Upper lobe of right lung (tissue), 1 donor: ENCODE data around the gene LRRC7. TPM values are rescaled to one million over a fixed set of nuclear protein-coding genes. Genes with fewer than 3 reads are reported as not detected.
"Not testable (repeated sequence)": the region's sequence is repeated elsewhere in the genome, so short reads cannot be mapped to it uniquely, and the experiment has no call there.

Experiments used
- ATAC-seq: fragments of 200-7000 bp; cut with Tn5 transposase; one replicate; pipeline ENCODE4 v1.9.1; 2020; ENCODE audit warnings: mild to moderate bottlenecking, moderate library complexity
- DNase-seq: peaks from one replicate; pipeline ENCODE4 v3.0.0-alpha.2; 2020
- H3K27ac ChIP-seq: fragments of 200-600 bp; one replicate; pipeline ENCODE4 v1.8.0; 2022
- H3K27me3 ChIP-seq: fragments of 200-600 bp; one replicate; pipeline ENCODE4 v1.8.0; 2022; ENCODE audit warnings: mild to moderate bottlenecking
- H3K36me3 ChIP-seq: fragments of 200-600 bp; one replicate; pipeline ENCODE4 v1.8.0; 2022
- H3K4me1 ChIP-seq: fragments of 200-600 bp; one replicate; pipeline ENCODE4 v1.8.0; 2022
- H3K4me3 ChIP-seq: fragments of 200-600 bp; one replicate; pipeline ENCODE4 v1.8.0; 2022; ENCODE audit warnings: mild to moderate bottlenecking
- H3K9me3 ChIP-seq: fragments of 200-600 bp; one replicate; pipeline ENCODE4 v1.8.0; 2022
- intact Hi-C: fragments of 100-400 bp; cut with DNase I; formaldehyde crosslinking; loops from one replicate; pipeline ENCODE4 v1.11.0; 2022
- total RNA-seq: library from RNA; stranded (reverse); fragmentation: NEBNext Ultra II Directional; extraction: Animal tissue kit (Norgen Biotek cat#: 25700); gene quantifications from one replicate; pipeline ENCODE4 v1.2.1, GENCODE V29; 2021
- TF ChIP-seq, protein P1 (sequence below): fragments of 200-600 bp; IDR thresholded peaks from one replicate; pipeline ENCODE4 v1.8.0; 2022; ENCODE audit warnings: antibody characterized with exemption
- donor health status: DM: no; HTN: yes; CAD: no; lungs with severe emphysema.

The LRRC7 gene
- total RNA-seq, 1 donor from 2014 or later = not detected

DNA sequence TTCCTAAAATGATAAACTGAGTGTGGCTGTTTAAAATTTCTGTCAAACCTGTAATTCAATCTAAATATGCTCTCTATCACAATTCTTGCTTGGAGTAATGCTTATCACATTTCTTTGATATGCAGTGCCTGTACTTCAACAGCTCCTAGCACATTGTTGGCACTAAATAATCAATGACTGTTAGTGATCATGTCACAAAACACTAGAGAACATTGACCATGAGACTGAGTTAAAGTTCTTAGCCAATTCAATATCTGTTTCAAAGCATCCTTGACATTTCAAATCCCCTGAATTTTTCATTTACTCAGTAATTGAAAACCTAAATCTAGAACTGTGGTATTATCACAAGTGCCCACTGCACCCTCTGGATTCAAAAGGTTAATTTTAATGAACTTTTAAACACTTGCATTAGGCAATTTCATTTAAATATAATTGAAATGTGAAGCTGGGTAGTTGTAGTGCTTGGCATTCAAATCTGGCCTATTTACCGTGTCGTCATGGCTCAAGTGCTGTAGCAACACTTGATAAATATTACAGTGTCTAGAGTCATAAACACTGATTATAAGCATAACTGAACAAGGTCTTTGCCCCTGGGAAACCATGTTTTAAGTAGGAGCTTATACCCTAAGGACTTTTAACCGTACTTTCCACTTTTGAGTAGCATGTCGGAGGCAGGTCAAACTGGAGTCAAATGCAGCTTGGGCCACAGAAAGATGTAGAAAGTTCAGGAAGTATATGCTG is 143.6 kb downstream of the LRRC7 start:
- intact Hi-C loops = no loop called here
- no peaks in the 10 kb centered on the region for H3K36me3 ChIP-seq
- DNase-seq (no peak), ATAC-seq (no peak)
- H3K9me3 ChIP-seq = no peaks in the 10 kb centered on the region
- TF ChIP-seq, protein P1, sequence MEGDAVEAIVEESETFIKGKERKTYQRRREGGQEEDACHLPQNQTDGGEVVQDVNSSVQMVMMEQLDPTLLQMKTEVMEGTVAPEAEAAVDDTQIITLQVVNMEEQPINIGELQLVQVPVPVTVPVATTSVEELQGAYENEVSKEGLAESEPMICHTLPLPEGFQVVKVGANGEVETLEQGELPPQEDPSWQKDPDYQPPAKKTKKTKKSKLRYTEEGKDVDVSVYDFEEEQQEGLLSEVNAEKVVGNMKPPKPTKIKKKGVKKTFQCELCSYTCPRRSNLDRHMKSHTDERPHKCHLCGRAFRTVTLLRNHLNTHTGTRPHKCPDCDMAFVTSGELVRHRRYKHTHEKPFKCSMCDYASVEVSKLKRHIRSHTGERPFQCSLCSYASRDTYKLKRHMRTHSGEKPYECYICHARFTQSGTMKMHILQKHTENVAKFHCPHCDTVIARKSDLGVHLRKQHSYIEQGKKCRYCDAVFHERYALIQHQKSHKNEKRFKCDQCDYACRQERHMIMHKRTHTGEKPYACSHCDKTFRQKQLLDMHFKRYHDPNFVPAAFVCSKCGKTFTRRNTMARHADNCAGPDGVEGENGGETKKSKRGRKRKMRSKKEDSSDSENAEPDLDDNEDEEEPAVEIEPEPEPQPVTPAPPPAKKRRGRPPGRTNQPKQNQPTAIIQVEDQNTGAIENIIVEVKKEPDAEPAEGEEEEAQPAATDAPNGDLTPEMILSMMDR = no peak
- no peaks in the 10 kb centered on the region for H3K4me1 ChIP-seq
- no peaks in the 10 kb centered on the region for H3K27me3 ChIP-seq
- H3K27ac ChIP-seq = no peak overlapping the region
- H3K4me3 ChIP-seq = no peak overlapping the region

DNA sequence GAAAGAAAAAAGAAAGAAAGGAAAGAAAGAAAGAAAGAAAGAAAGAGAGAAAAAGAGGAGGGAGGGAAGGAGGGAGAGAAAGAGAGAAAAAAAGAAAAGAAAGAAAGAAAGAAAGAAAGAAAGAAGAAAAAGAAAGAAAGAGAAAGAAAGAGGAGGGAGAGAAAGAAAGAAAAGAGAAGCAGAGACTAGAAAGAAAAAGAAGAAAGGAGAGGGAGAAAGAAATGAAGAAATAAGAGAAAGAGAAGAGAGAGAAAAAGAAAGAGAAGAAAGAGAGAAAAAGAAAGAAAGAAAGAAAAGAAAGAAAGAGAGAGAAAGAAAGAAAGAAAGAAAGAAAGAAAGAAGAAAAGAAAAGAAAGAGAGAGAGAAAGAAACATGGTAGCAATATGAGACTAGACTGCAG is 150.1 kb downstream of the LRRC7 start:
- ATAC-seq, H3K27ac ChIP-seq: not testable (repeated sequence)

DNA sequence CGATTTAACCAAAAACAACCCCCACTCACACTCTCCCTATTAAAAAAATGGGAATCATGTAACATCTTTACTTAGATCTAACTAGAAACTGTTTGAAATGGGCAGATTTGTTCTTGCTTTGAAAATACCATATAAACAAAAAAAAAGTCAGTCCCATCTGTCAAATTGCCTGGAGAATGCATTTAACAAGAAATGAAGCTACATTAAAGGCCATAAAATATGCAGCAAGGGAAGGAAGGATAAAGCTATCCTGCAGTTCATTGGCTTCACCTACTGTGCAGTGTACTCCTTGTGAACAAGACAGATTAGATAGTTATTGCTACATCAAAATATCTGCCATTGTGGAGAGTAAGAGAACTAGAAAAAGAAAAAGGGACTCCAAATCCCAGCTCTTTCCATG is 160.5 kb downstream of the LRRC7 start:
- no peaks in the 10 kb centered on the region for H3K9me3 ChIP-seq
- no peak for ATAC-seq
- no peaks in the 10 kb centered on the region for H3K4me1 ChIP-seq
- TF ChIP-seq, protein P1 = no peak
- no peak overlapping the region for H3K27ac ChIP-seq
- H3K4me3 ChIP-seq = no peak overlapping the region
- no peak for DNase-seq
- H3K27me3 ChIP-seq = no peaks in the 10 kb centered on the region
- no peaks in the 10 kb centered on the region for H3K36me3 ChIP-seq
- intact Hi-C loops = no loop called here

More for the DNA sequence above, 150.1 kb downstream of the LRRC7 start:
- DNase-seq, intact Hi-C loops, H3K9me3 ChIP-seq, H3K4me1 ChIP-seq, H3K36me3 ChIP-seq, H3K4me3 ChIP-seq, H3K27me3 ChIP-seq: not testable (repeated sequence)

DNA sequence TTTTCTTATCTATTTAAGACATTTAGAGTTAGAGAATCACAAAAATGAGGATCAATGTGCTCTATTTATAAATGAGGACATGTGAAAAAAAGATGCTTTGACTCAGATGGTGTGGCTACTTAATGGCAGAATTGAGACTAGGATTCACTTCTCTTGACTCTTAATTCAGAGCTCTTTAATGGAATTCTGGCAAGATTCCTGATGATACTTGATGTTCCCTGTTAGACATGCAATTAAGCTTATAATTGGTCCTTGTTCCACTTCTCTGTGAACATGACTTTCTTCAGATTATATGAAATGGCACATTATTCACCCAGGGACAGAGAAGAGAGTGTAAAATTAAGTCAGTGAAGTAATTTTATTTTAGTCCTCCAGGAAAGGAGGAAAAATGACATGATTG is 165.3 kb downstream of the LRRC7 start:
- Histone ChIP-seq H3K4me1 (no peaks in the 10 kb centered on the region), H3K27me3 (peaks cover under 1% of the 10 kb centered on the region), H3K4me3 (no peak overlapping the region), H3K9me3 (no peaks in the 10 kb centered on the region), H3K36me3 (no peaks in the 10 kb centered on the region), H3K27ac (no peak overlapping the region)
- intact Hi-C loops = no loop called here
- DNase-seq = no peak
- ATAC-seq = no peak
- TF ChIP-seq, protein P1 = no peak

DNA sequence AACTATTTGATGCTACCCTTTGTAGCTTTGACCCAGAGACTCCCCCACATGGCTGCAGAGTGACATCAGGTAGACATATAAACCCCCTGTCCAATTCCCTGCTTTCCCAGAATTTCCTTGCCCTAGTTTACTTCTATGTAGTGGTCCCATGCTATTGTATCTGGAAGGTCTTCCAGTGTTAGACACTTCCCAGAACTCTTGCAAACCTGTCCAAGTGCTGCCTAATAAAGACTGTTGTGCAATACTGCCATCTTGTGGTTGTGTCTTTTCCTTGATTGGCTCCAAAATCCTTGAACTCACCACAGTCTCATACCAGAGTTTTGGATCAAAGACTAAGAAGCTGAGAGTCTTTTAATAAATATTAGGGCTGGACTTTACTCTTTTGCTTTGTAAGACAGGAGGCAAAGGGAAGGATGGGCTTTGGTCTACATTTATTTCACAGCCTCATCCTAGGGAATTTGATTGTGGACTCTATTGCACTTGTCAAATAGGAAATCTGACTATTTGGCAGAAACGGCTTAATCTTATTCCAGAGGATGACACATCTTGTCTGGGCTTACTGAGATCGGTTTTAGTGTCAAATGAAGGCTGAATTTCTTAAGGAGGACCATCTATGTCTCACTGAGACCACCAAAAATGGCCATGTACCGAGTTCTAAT is 169.9 kb downstream of the LRRC7 start:
- Histone ChIP-seq H3K4me1 (no peaks in the 10 kb centered on the region), H3K27me3 (peaks cover 2% of the 10 kb centered on the region), H3K27ac (no peak overlapping the region), H3K36me3 (no peaks in the 10 kb centered on the region), H3K9me3 (no peaks in the 10 kb centered on the region), H3K4me3 (no peak overlapping the region)
- TF ChIP-seq, protein P1 = peak; percentile 58
- ATAC-seq = peak; percentile 80
- intact Hi-C loops = no loop called here
- no peak for DNase-seq

DNA sequence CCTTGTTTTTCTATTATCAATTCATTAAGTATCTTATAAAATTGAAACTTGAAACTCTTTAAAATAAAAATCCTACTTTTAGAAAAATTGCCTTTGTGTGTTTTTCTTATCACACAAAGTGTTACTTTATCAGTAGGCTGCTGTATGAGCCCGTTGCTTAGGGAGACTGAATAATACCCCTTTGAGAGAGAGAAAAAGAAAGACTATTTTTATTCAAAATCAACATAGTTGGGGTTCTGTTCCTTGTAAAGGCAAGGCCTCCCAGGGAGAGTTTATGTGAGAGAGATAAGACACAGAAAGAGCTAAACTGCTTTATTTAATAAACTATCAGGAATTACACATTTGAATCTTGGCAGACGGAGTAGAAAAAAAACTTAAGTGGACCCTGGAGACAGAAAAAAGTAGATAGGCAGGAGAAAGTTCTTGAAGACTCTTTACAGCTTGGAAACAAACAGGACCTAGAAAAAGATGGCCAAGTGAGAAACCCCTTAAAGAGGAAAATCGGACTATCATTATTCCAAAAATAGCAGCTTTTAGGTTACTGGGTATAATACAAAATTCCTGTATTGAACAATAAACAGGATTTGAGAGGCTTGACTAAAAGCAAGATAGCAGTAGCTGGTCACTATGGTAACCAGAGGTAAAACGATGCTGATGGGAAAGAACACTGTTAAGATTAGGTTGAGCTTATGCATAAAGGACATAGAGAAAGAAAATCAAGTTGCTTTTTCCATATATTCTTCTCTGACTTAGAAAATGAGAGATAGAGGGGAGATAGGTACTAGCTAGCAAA is 170.9 kb downstream of the LRRC7 start:
- intact Hi-C loops = no loop called here
- ATAC-seq = no peak

More for the DNA sequence above, 170.9 kb downstream of the LRRC7 start:
- no peak for DNase-seq
- Histone ChIP-seq H3K27me3 (peaks cover 2% of the 10 kb centered on the region), H3K4me3 (no peak overlapping the region), H3K36me3 (no peaks in the 10 kb centered on the region), H3K4me1 (no peaks in the 10 kb centered on the region), H3K9me3 (no peaks in the 10 kb centered on the region), H3K27ac (no peak overlapping the region)
- TF ChIP-seq, protein P1 = no peak
